Cardiac septum (tissue), 1 donor: ENCODE results near the gene PPP1R14C. TPM values are rescaled to one million over a fixed set of nuclear protein-coding genes. Genes with fewer than 3 reads are reported as not detected.
"Not testable (repeated sequence)": the region's sequence is repeated elsewhere in the genome, so short reads cannot be mapped to it uniquely, and the experiment has no call there.

ENCODE experiments used
- DNase-seq: peaks from one replicate; pipeline ENCODE4 v3.0.0-alpha.2; 2020; ENCODE audit warnings: low spot score
- intact Hi-C: fragments of 100-400 bp; cut with DNase I; formaldehyde crosslinking; loops from one replicate; pipeline ENCODE4 v1.14.0; 2022
- total RNA-seq: library from RNA; stranded (reverse); fragmentation: NEBNext Ultra II Directional; extraction: Animal tissue kit (Norgen Biotek cat#: 25700); gene quantifications from one replicate; pipeline ENCODE4 v1.2.1, GENCODE V29; 2021
- donor health status: DM: no; HTN: no; CAD: no.

Gene PPP1R14C
- total RNA-seq, 1 donor from 2014 or later = 91.5 TPM

DNA sequence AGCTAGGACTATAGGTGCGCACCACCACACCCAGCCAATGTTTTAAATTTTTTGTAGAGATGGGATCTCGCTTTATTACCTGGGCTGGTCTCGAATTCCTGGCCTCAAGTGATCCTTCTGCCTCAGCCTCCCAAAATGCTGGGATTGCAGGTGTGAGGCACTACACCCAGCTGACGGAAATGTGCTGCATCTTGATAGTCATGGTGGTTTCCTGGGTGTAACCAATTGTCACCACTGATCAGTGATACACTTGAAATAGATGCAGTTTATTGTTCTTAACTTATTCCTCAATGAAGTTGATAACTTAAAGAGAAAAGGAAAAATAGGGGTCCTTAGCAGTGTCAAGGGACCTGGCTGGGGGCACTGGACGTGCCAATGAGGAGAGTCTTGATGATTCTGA is 92.4 kb downstream of the PPP1R14C start:
- intact Hi-C loops = loop anchor here (5.0 kb wide), 1 partner anchor 93 kb away; the partner anchor contains the start of gene PPP1R14C
- no peak for DNase-seq

DNA sequence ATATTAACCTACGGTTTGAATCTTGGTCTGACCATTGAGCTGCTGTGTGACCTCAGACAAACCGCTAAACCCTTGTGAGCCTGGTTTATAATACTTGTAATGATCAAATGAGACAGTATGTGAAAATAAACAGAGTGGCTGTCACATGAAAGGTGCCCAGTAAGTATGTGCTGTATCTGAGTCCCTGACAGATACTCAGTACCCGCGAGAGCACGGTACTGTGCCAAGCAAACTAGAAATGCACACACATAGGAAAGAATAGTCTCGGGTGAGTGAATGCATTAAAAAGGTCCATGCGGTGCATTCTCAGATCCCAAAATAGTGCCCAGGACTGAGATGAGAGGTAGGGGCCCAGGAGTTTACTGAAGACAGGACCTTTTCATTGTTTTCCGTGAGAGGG is 93.3 kb downstream of the PPP1R14C start:
- no peak for DNase-seq
- intact Hi-C loops = loop anchor here (5.0 kb wide), 1 partner anchor 94 kb away; the partner anchor contains the start of gene PPP1R14C

- intact Hi-C loops = loop anchor here (5.0 kb wide), 1 partner anchor 94 kb away; the partner anchor contains the start of gene PPP1R14C
- no peak for DNase-seq
These were observed 93.7 kb downstream of the PPP1R14C start for GRCh38 chr6:150236544-150236943.

GRCh38 chr6:150237626-150238025 is 94.8 kb downstream of the PPP1R14C start:
- no peak for DNase-seq
- intact Hi-C loops = loop anchor here (5.0 kb wide), 1 partner anchor 95 kb away; the partner anchor contains the start of gene PPP1R14C

GRCh38 chr6:150238336-150238741 is 95.5 kb downstream of the PPP1R14C start:
- DNase-seq = peak; percentile 81
- intact Hi-C loops = loop anchor here (5.0 kb wide), 1 partner anchor 96 kb away; the partner anchor contains the start of gene PPP1R14C

DNA sequence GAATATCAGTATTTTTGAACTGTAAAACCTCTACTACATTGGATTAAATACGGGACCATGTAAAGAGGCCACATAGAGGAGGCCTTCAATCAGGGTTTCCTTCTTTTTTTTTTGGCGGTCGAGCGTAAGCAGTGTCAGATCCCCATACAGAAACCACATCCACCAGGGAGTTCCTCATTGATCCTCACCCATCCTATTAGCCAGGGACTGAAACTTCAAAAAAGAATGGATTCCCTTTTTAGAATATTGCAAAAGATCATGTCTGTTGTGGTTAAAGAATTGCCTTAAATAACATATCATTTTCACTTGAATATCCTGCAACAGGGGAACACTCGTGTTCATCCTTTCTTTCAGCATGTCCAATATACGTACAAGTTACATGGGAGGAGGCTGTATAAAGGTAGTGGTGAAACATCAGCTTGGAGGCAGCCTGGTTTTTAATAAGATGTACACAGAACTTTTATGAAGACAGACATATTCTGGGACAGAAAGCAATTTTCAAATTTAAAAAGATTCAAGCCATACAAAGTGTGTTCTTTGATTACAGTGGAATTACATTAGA is 96.1 kb downstream of the PPP1R14C start:
- intact Hi-C loops = loop anchor here (5.0 kb wide), 1 partner anchor 97 kb away; the partner anchor contains the start of gene PPP1R14C
- DNase-seq = no peak

DNA sequence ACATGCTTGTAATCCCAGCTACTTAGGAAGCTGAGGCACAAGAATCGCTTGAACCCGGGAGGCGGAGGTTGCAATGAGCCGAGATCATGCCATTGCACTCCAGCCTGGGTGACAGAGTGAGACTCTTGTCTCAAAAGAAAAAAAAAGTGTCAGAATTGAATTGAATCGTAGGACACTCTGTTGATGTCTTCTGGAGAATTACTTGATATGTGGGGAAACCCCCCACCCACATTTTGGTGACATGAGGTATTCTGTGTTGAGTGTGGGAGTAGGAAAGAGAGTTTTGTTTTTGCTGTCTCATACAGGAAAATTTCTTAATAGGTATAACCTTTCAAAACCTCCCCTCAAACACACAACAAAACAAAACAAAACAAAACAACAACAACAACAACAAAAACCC is 98.9 kb downstream of the PPP1R14C start:
- intact Hi-C loops, DNase-seq: not testable (repeated sequence)

DNA sequence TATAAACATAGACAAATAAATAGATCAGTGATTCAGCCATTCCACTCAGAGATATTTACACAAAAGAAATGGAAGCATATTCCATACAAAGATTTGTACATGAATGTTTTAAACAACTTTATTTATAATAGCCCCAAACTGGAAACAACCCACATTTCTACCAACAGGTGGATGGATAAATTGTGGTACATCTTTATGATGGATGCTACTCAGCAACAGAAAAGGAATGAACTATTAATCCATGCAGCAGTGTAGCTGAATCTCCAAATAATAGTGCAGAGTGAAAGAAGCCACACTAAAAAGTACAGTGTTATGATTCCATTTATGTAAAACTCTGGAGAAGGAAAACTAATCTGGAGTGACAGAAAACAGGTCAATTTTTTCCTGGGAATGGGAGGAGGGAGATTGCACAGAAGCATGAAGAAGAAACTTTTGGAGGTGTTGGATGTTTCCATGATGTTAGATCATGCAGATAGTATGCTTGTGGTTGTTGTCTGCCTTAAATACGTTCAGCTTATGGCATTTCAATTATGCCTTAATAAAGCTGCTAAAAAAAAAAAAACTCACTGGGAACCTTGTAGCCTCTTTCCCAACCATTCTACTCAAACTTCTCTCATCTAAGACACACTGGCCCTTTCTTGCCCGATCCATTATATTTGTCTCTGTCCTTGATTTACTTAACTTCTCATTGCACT is 100.9 kb downstream of the PPP1R14C start:
- intact Hi-C loops = no loop called here
- DNase-seq = no peak

DNA sequence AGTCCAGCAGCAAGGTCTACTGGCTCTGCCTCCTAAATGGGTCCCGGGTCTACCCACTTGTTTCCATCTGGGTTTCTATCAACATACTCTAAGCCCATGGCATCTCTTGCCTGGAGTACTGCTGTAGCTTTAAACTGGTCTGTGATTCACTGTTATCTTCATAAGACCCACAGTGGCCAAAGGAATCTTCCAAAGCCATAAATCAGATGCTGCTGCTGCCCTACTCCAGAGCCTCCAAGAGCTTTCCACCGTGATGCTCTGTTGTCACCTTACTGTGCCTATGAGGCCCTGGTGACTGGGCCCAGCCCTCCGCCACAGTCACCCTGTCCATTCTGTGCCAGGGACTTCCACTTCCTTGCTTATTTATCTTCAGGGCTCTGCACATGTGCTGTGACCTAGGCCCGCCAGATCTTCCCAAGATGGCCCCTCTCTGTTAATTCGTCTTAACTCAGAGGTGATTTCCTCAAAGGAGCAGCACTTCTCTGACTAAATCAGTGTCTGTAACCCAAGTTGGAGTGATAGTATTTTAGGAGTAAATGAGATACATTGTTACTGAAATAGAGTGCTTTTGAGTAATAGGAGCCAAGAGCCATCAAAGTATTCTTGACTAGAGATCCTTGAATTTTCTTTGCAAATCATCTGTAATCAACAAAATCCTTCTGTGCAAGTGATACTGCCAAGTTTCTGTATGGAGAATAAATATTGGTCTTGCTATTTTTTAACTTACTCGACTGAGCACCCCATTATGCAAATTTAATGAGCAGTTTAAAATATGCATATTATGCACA is 102.5 kb downstream of the PPP1R14C start:
- intact Hi-C loops = no loop called here
- no peak for DNase-seq

GRCh38 chr6:150247803-150248202 is 105.0 kb downstream of the PPP1R14C start:
- DNase-seq = no peak
- intact Hi-C loops = no loop called here

GRCh38 chr6:150248300-150248699 is 105.5 kb downstream of the PPP1R14C start:
- intact Hi-C loops = no loop called here
- no peak for DNase-seq

GRCh38 chr6:150249261-150249660 is 106.4 kb downstream of the PPP1R14C start:
- intact Hi-C loops = no loop called here
- DNase-seq = no peak

DNA sequence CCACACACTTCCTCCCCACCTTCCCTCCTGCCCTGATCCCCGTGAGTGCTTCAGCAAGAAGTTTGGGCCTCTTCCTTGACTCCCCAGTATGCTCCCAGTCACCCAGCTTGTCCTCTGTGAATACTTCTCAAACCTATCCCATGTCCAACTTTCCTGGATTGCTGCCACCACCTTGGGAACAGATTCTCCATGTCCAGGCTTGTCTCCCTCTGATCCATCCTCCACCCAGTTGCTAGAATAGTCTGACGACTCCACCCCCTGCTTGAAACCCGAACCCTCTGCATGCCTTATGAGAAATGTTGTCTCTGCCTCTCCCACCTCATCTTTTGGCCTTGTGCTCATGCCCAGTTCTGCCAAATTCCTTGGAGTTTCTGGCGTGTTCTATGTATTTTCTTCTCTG is 108.0 kb downstream of the PPP1R14C start:
- intact Hi-C loops = loop anchor here (5.0 kb wide), 1 partner anchor 109 kb away; the partner anchor contains the start of gene PPP1R14C
- no peak for DNase-seq

GRCh38 chr6:150251566-150252186 is 108.8 kb downstream of the PPP1R14C start:
- intact Hi-C loops = loop anchor here (5.0 kb wide), 1 partner anchor 109 kb away; the partner anchor contains the start of gene PPP1R14C
- no peak for DNase-seq

- intact Hi-C loops = loop anchor here (5.0 kb wide), 1 partner anchor 111 kb away; the partner anchor contains the start of gene PPP1R14C
- DNase-seq = no peak
These were observed 110.0 kb downstream of the PPP1R14C start for GRCh38 chr6:150252714-150253444.

- no peak for DNase-seq
- intact Hi-C loops = loop anchor here (5.0 kb wide), 1 partner anchor 111 kb away; the partner anchor contains the start of gene PPP1R14C
These were observed 110.6 kb downstream of the PPP1R14C start for GRCh38 chr6:150253489-150253888.

GRCh38 chr6:150254770-150255169 is 111.9 kb downstream of the PPP1R14C start:
- no peak for DNase-seq
- intact Hi-C loops = loop anchor here (5.0 kb wide), 1 partner anchor 112 kb away; the partner anchor contains the start of gene PPP1R14C

DNA sequence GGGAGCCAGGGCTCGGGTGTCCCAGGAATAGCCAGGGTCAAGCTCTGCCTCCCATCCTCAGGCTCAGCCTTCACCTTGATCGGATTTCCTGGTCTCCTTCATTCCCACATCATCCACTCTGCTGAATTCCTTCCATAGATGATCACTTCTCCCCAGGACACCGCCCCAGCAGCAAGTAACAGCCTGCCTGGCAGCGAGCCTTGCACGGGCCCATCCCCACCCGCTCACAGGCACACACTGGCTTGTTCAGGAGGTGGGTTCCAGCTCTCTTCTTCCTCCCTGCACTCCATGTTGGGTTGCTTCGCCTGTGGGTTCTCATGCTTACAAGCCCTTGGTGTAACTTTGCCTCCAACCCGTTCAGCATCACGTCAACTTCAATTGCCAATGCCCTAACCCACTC is 113.0 kb downstream of the PPP1R14C start:
- intact Hi-C loops = no loop called here
- no peak for DNase-seq
